MM.1S (cell line): Measurements from ENCODE around the gene GRK4.

Experiments
- CTCF ChIP-seq: fragments of 300-600 bp; sonication (generic); IDR thresholded peaks from 2 replicates; pipeline ENCODE4 v1.5.1; 2016; ENCODE audit warnings: antibody characterized with exemption, low read length, mixed read lengths
- EZH2phosphoT487 ChIP-seq: fragments of 300-600 bp; sonication (generic); IDR thresholded peaks from 2 replicates; pipeline ENCODE4 v1.6.1; 2018; ENCODE audit warnings: antibody characterized with exemption, low read length

DNA sequence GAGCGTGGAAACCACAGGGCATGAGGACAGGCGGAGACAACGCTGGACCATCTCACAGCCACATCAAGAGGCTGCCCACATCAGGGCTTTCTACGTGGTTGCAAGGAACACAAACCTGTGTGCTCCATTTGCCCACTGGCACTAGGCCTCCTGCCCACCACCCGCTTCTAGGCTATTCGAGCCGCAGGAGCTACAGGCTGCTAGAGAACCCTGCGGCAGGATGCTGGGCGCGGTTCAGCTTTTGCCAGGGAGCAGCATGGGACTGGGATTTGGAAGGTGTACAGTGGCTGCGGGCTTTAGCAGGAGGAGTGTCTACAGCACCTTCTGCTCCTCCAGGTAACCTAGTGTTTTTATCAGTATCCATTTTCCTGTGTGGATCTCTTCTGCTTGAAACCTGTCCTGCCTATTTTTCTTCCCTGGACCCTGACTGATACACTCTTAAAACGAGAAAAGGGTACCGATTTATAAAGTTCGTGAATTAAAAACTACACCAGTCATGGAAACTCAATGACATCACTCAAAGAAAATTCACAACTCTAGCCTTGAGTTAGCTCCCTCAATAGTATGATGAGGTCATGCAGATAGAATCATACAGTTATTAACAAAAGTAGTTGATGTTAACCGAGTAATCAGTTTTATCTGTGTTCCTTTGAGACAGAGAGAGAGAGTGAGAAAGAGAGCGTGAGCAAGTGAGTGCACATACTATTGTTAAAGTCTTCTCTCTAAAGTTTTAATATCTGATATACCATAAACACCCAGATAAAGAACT lies 13.0 kb upstream of the GRK4 start:
- TF ChIP-seq CTCF (no peak), EZH2phosphoT487 (no peak)
